GM18861 (cell line): ENCODE results near the gene TPX2.

Source experiments
- ATAC-seq: cut with Tn5 transposase; IDR thresholded peaks from one replicate; pipeline ENCODE4 v1.9.1; 2021; ENCODE audit not compliant: unreplicated experiment

TPX2 gene

GRCh38 chr20:31758991-31759390, 19.9 kb downstream of the TPX2 start:
- no peak for ATAC-seq

- no peak for ATAC-seq
These were observed 20.9 kb downstream of the TPX2 start for GRCh38 chr20:31759836-31760518.

- ATAC-seq: no peak
These were observed 21.6 kb downstream of the TPX2 start for GRCh38 chr20:31760519-31761240.

GRCh38 chr20:31764641-31765305, 25.7 kb downstream of the TPX2 start:
- no peak for ATAC-seq

- no peak for ATAC-seq
These were observed 28.7 kb downstream of the TPX2 start for GRCh38 chr20:31767805-31768204.

- no peak for ATAC-seq
These were observed 30.6 kb downstream of the TPX2 start for GRCh38 chr20:31769681-31770080.

- ATAC-seq: no peak
These were observed 31.2 kb downstream of the TPX2 start for GRCh38 chr20:31770243-31770642.

GRCh38 chr20:31774408-31774807, 35.3 kb downstream of the TPX2 start:
- no peak for ATAC-seq

- no peak for ATAC-seq
These were observed 41.7 kb downstream of the TPX2 start for GRCh38 chr20:31780839-31781238.

- ATAC-seq: no peak
These were observed 42.9 kb downstream of the TPX2 start for GRCh38 chr20:31781945-31782344.

- ATAC-seq: no peak
These were observed 45.4 kb downstream of the TPX2 start for GRCh38 chr20:31784354-31785044.

- no peak for ATAC-seq
These were observed 46.0 kb downstream of the TPX2 start for GRCh38 chr20:31785089-31785488.

- ATAC-seq: no peak
These were observed 49.5 kb downstream of the TPX2 start for GRCh38 chr20:31788578-31788977.

- ATAC-seq: no peak
These were observed 51.3 kb downstream of the TPX2 start for GRCh38 chr20:31790401-31790800.

- no peak for ATAC-seq
These were observed 58.3 kb downstream of the TPX2 start for GRCh38 chr20:31797364-31797763.

- no peak for ATAC-seq
These were observed 62.4 kb downstream of the TPX2 start for GRCh38 chr20:31801508-31801907.

GRCh38 chr20:31803552-31804291, 64.6 kb downstream of the TPX2 start:
- ATAC-seq: no peak

- ATAC-seq: no peak
These were observed 67.7 kb downstream of the TPX2 start for GRCh38 chr20:31806564-31807355.

GRCh38 chr20:31808481-31808880, 69.4 kb downstream of the TPX2 start:
- no peak for ATAC-seq

- ATAC-seq: no peak
These were observed 70.6 kb downstream of the TPX2 start for GRCh38 chr20:31809661-31810060.
